HS-5 (cell line): ENCODE results near the gene BORCS6.

ENCODE experiments used
- DNase-seq: peaks from one replicate; pipeline ENCODE4 v3.0.0-alpha.2; 2012; ENCODE audit warnings: low read depth

The BORCS6 gene

GRCh38 chr17:8154608-8155155, 35.3 kb downstream of the BORCS6 start:
- DNase-seq: no peak

GRCh38 chr17:8153957-8154607, 35.9 kb downstream of the BORCS6 start:
- DNase-seq: peak; percentile 91

GRCh38 chr17:8153525-8153956, 36.4 kb downstream of the BORCS6 start:
- DNase-seq: peak; percentile 85

- no peak for DNase-seq
Measured at GRCh38 chr17:8153031-8153451, 36.9 kb downstream of the BORCS6 start.

GRCh38 chr17:8152112-8152775, 37.7 kb downstream of the BORCS6 start, which contains the start of gene PER1:
PER1 (minus strand) TSS chr17:8152404; CDS start chr17:8150706, 1,698 bp downstream.
- DNase-seq: no peak

GRCh38 chr17:8151641-8152111, 38.3 kb downstream of the BORCS6 start:
- DNase-seq: no peak

GRCh38 chr17:8151120-8151640, 38.8 kb downstream of the BORCS6 start:
- DNase-seq: no peak

- DNase-seq: no peak
Measured at GRCh38 chr17:8150194-8151119, 39.5 kb downstream of the BORCS6 start.

- no peak for DNase-seq
Measured at GRCh38 chr17:8149419-8150193, 40.4 kb downstream of the BORCS6 start.

- no peak for DNase-seq
Measured at GRCh38 chr17:8148560-8148959, 41.4 kb downstream of the BORCS6 start.

- no peak for DNase-seq
Measured at GRCh38 chr17:8147805-8148404, 42.1 kb downstream of the BORCS6 start.

GRCh38 chr17:8147141-8147804, 42.7 kb downstream of the BORCS6 start:
- no peak for DNase-seq

- no peak for DNase-seq
Measured at GRCh38 chr17:8146381-8147140, 43.4 kb downstream of the BORCS6 start.

- DNase-seq: no peak
Measured at GRCh38 chr17:8145811-8146210, 44.2 kb downstream of the BORCS6 start.

- DNase-seq: no peak
Measured at GRCh38 chr17:8144401-8145231, 45.4 kb downstream of the BORCS6 start.

- no peak for DNase-seq
Measured at GRCh38 chr17:8143581-8144400, 46.2 kb downstream of the BORCS6 start.

- no peak for DNase-seq
Measured at GRCh38 chr17:8142887-8143580, 46.9 kb downstream of the BORCS6 start.
